ENCODE measurements around the gene HSH2D. TPM values are rescaled to one million over a fixed set of nuclear protein-coding genes. Genes with fewer than 3 reads are reported as not detected.

The HSH2D gene
- total and polyA plus RNA-seq, 10 of the 15 experiments (the other 5 are each of a cell fraction or from before 2014, with no cell fraction given): 22.0 to 145 (median 89.3) TPM

- TF ChIP-seq CREM (IDR thresholded peaks at IDR 0.05; ENCODE audit: low read depth): no peak
- no peak for TF ChIP-seq IKZF1 (conservative IDR thresholded peaks at IDR 0.05)
- TF ChIP-seq EED (IDR thresholded peaks at IDR 0.05; ENCODE audit: low read depth): no peak
Measured at GRCh38 chr19:16156904-16157303, 13.4 kb downstream of the HSH2D start (continued).

- in situ Hi-C loops (cut with MboI) (no loop called here), intact Hi-C loops (cut with micrococcal nuclease; ENCODE audit: unreplicated experiment) (no loop called here)
Measured at GRCh38 chr19:16157601-16158000, 14.1 kb downstream of the HSH2D start.

GRCh38 chr19:16159655-16160054 lies 16.2 kb downstream of the HSH2D start:
- ChIA-PET SMC1A (ENCODE audit: uncharacterized antibody, unreplicated experiment) (interaction anchor here (1.2 kb wide), 1 partner anchor 15 kb away, joined by 3 read pairs; no protein-coding TSS in a partner anchor), CTCF (no interaction called here), POLR2A (interaction anchor here (0.6 to 0.8 kb wide), 3 partner anchors 25 to 89 kb away, joined by 3 to 5 read pairs (median 4); no protein-coding TSS in a partner anchor), RAD21 (ENCODE audit: unreplicated experiment) (no interaction called here)
- BruUV-seq (replicated peaks): no TSS peak
- in situ Hi-C loops (cut with MboI): no loop called here
- Histone ChIP-seq H3K9ac (ENCODE audit: control insufficient read depth, insufficient read depth, low read length) (no peak overlapping the region), H3K9me3 (replicated peaks; ENCODE audit: control insufficient read depth, insufficient read depth, low read length) (no peaks in the 10 kb centered on the region; the same call in 2 of the 3 replicates), H3K36me3 (ENCODE audit: control insufficient read depth in 2 of 2, insufficient read depth in 2 of 2, low read length in 1 of 2) (peaks cover 17 to 24% of the 10 kb centered on the region in 2 experiments), H4K20me1 (ENCODE audit: control insufficient read depth, insufficient read depth) (peaks cover 3% of the 10 kb centered on the region; the same call in 1 of the 2 replicates), H3K4me2 (ENCODE audit: control insufficient read depth, insufficient read depth) (no peak overlapping the region), H3K27ac (ENCODE audit: control insufficient read depth, insufficient read depth) (no peak overlapping the region), H3K4me1 (ENCODE audit: control insufficient read depth, insufficient read depth, low read length) (peaks cover 24% of the 10 kb centered on the region), H3K27me3 (replicated peaks in 1 of 2; ENCODE audit: control insufficient read depth in 2 of 2, insufficient read depth in 2 of 2, low read length in 1 of 2) (no peaks in the 10 kb centered on the region), H2AFZ (ENCODE audit: control insufficient read depth, low read depth, low read length) (no peak overlapping the region), H3K4me3 (no peak overlapping the region), H3K79me2 (ENCODE audit: control insufficient read depth, insufficient read depth, low read length) (no peaks in the 10 kb centered on the region)
- FAIRE-seq (peak; percentile 7), ATAC-seq (no peak), DNase-seq (ENCODE audit: low read depth, low spot score) (no peak)
- TF ChIP-seq ATF3 (IDR thresholded peaks at IDR 0.05; ENCODE audit: borderline replicate concordance, extremely low read depth, low read depth, low read length): no peak
- no peak for TF ChIP-seq JUNB (IDR thresholded peaks at IDR 0.05)
- TF ChIP-seq CBX5 (IDR thresholded peaks at IDR 0.05; ENCODE audit: low read depth): no peak
- TF ChIP-seq E4F1 (IDR thresholded peaks at IDR 0.05; ENCODE audit: borderline replicate concordance, partially characterized antibody): no peak
- TF ChIP-seq SP1 (IDR thresholded peaks at IDR 0.05; ENCODE audit: low read depth, low read length): no peak
- TF ChIP-seq ZNF217 (IDR thresholded peaks at IDR 0.05): no peak
- TF ChIP-seq ZNF622 (IDR thresholded peaks at IDR 0.05): no peak
- no peak for TF ChIP-seq SREBF2 (IDR thresholded peaks at IDR 0.05; ENCODE audit: low read length)
- WGBS (ENCODE audit: insufficient coverage, insufficient replicate concordance, low lambda C conversion rate, missing lambda C conversion rate): 97% methylated on average over 5 of the region's 5 CpGs
- intact Hi-C loops (cut with micrococcal nuclease; ENCODE audit: unreplicated experiment): no loop called here

More at GRCh38 chr19:16157601-16158000, 14.1 kb downstream of the HSH2D start:
- Histone ChIP-seq H3K27ac (ENCODE audit: control insufficient read depth, insufficient read depth) (no peak overlapping the region), H3K4me1 (ENCODE audit: control insufficient read depth, insufficient read depth, low read length) (peaks cover 43% of the 10 kb centered on the region), H3K4me2 (ENCODE audit: control insufficient read depth, insufficient read depth) (no peak overlapping the region), H3K9me3 (replicated peaks; ENCODE audit: control insufficient read depth, insufficient read depth, low read length) (no peaks in the 10 kb centered on the region; the same call in 2 of the 3 replicates), H3K36me3 (ENCODE audit: control insufficient read depth in 2 of 2, insufficient read depth in 2 of 2, low read length in 1 of 2) (peaks cover 33 to 38% of the 10 kb centered on the region in 2 experiments), H3K9ac (ENCODE audit: control insufficient read depth, insufficient read depth, low read length) (no peak overlapping the region), H3K79me2 (ENCODE audit: control insufficient read depth, insufficient read depth, low read length) (peaks cover 4% of the 10 kb centered on the region), H3K27me3 (replicated peaks in 1 of 2; ENCODE audit: control insufficient read depth in 2 of 2, insufficient read depth in 2 of 2, low read length in 1 of 2) (no peaks in the 10 kb centered on the region), H3K4me3 (no peak overlapping the region), H2AFZ (ENCODE audit: control insufficient read depth, low read depth, low read length) (no peak overlapping the region), H4K20me1 (ENCODE audit: control insufficient read depth, insufficient read depth) (peaks cover 3% of the 10 kb centered on the region; the same call in 1 of the 2 replicates)
- ATAC-seq (no peak), FAIRE-seq (no peak), DNase-seq (ENCODE audit: low read depth, low spot score) (no peak)
- ChIA-PET CTCF (no interaction called here), RAD21 (ENCODE audit: unreplicated experiment) (interaction anchor here (1.1 kb wide), 1 partner anchor 85 kb away, joined by 3 read pairs; no protein-coding TSS in a partner anchor), SMC1A (ENCODE audit: uncharacterized antibody, unreplicated experiment) (interaction anchor here (1.0 to 5.6 kb wide), 3 partner anchors 9 to 17 kb away, joined by 3 to 33 read pairs (median 4); partner anchors contain the start of gene HSH2D), POLR2A (interaction anchor here (2.0 kb wide), 1 partner anchor 12 kb away, joined by 18 read pairs; no protein-coding TSS in a partner anchor)
- TF ChIP-seq TCF7 (IDR thresholded peaks at IDR 0.05; ENCODE audit: borderline replicate concordance) (no peak), POLR2A (IDR thresholded peaks at IDR 0.05; ENCODE audit: low read depth, low read length) (0 out of 2 replicates have a peak, but pooled peaks have one; percentile 60), POLR2AphosphoS5 (IDR thresholded peaks at IDR 0.05; ENCODE audit: low read length) (0 out of 2 replicates have a peak, but pooled peaks have one; percentile 58), POLR2AphosphoS2 (IDR thresholded peaks at IDR 0.05; ENCODE audit: low read depth, low read length) (0 out of 2 replicates have a peak, but pooled peaks have one; percentile 30)
- whole genome bisulfite sequencing (ENCODE audit: insufficient coverage, insufficient replicate concordance, low lambda C conversion rate, missing lambda C conversion rate): 96% methylated on average over 10 of the region's 10 CpGs
- BruUV-seq (replicated peaks): no TSS peak
